Hepatocyte (in vitro differentiated cells): ENCODE results near the gene SCPEP1. TPM values are rescaled to one million over a fixed set of nuclear protein-coding genes. Genes with fewer than 3 reads are reported as not detected.

Experiments used
- DNase-seq: peaks from one replicate; pipeline ENCODE4 v3.0.0-alpha.2; 2016; ENCODE audit warnings: low spot score
- H2AFZ ChIP-seq: fragments of 200-600 bp; sonication (generic); 2 replicates; pipeline ENCODE4 v1.6.0; 2016; ENCODE audit warnings: antibody characterized with exemption, mild to moderate bottlenecking
- H3K27ac ChIP-seq: fragments of 200-600 bp; sonication (generic); 2 replicates; pipeline ENCODE4 v1.5.1; 2016; ENCODE audit warnings: mild to moderate bottlenecking
- H3K27me3 ChIP-seq: fragments of 200-600 bp; sonication (generic); 2 replicates; pipeline ENCODE4 v1.6.1; 2016
- H3K36me3 ChIP-seq: fragments of 200-600 bp; sonication (generic); replicated peaks from 2 replicates; pipeline ENCODE4 v1.5.1; 2016; ENCODE audit warnings: low read depth; ENCODE audit not compliant: insufficient read depth
- H3K4me1 ChIP-seq: fragments of 200-600 bp; sonication (generic); 2 replicates; pipeline ENCODE4 v1.5.1; 2016; ENCODE audit warnings: mild to moderate bottlenecking, moderate library complexity; ENCODE audit not compliant: insufficient read depth
- H3K4me2 ChIP-seq: fragments of 200-600 bp; sonication (generic); 2 replicates; pipeline ENCODE4 v1.6.0; 2016
- H3K4me3 ChIP-seq: fragments of 200-600 bp; sonication (generic); 2 replicates; pipeline ENCODE4 v1.5.1; 2016; ENCODE audit warnings: mild to moderate bottlenecking
- H3K79me2 ChIP-seq: fragments of 200-600 bp; sonication (generic); 2 replicates; pipeline ENCODE4 v1.6.0; 2017; ENCODE audit warnings: mild to moderate bottlenecking
- H3K9me2 ChIP-seq: fragments of 200-600 bp; sonication (generic); replicated peaks from 2 replicates; pipeline ENCODE4 v1.6.0; 2017; ENCODE audit warnings: mild to moderate bottlenecking; ENCODE audit not compliant: insufficient read depth
- H3K9me3 ChIP-seq: fragments of 200-600 bp; sonication (generic); 2 replicates; pipeline ENCODE4 v1.5.1; 2016; ENCODE audit warnings: low read depth, mild to moderate bottlenecking
- H4K20me1 ChIP-seq: fragments of 200-600 bp; sonication (generic); 2 replicates; pipeline ENCODE4 v1.6.0; 2016; ENCODE audit warnings: mild to moderate bottlenecking; ENCODE audit not compliant: insufficient read depth, poor library complexity, severe bottlenecking
- EZH2 ChIP-seq: fragments of 200-600 bp; sonication (generic); IDR thresholded peaks from 2 replicates; pipeline ENCODE4 v1.6.1; 2016; ENCODE audit warnings: antibody characterized with exemption, mild to moderate bottlenecking, borderline replicate concordance
- EZH2phosphoT487 ChIP-seq: fragments of 200-600 bp; sonication (generic); IDR thresholded peaks from one replicate; pipeline ENCODE4 v1.6.1; 2018; ENCODE audit warnings: antibody characterized with exemption, mild to moderate bottlenecking, low read depth, moderate library complexity; ENCODE audit not compliant: unreplicated experiment, severe bottlenecking
- WGBS: methylation state at CpG from one replicate; pipeline ENCODE4 v1.1.6; 2016; ENCODE audit warnings: low lambda C conversion rate; ENCODE audit errors: missing lambda C conversion rate; 5-methylcytosine and 5-hydroxymethylcytosine counted together
- polyA plus RNA-seq: library from polyadenylated mRNA; unstranded; fragments of >200 nt; fragmentation: Nextera tagmentation; extraction: Ambion mirVana; gene quantifications from 2 replicates; pipeline ENCODE4 v1.2.1, GENCODE V29; 2016
- total RNA-seq: library from RNA; depleted of rRNA; stranded (reverse); fragments of >200 nt; gene quantifications from 2 replicates; pipeline ENCODE4 v1.2.3, GENCODE V29; 2014
- TF ChIP-seq, protein P1 (sequence below): fragments of 200-600 bp; sonication (generic); IDR thresholded peaks from 2 replicates; pipeline ENCODE4 v1.5.1; 2016; ENCODE audit warnings: antibody characterized with exemption, mild to moderate bottlenecking; ENCODE audit not compliant: poor library complexity

Gene SCPEP1, protein sequence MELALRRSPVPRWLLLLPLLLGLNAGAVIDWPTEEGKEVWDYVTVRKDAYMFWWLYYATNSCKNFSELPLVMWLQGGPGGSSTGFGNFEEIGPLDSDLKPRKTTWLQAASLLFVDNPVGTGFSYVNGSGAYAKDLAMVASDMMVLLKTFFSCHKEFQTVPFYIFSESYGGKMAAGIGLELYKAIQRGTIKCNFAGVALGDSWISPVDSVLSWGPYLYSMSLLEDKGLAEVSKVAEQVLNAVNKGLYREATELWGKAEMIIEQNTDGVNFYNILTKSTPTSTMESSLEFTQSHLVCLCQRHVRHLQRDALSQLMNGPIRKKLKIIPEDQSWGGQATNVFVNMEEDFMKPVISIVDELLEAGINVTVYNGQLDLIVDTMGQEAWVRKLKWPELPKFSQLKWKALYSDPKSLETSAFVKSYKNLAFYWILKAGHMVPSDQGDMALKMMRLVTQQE
- total RNA-seq = 68.3 and 81.2 TPM in 2 replicates
- polyA plus RNA-seq = 86.7 and 90.5 TPM in 2 replicates

GRCh38 chr17:56977673-56978395 is at the start of gene SCPEP1:
Gene SCPEP1, plus strand, starts transcription at chr17:56978131. Its CDS starts 29 bp downstream, at chr17:56978160.
- Histone ChIP-seq H3K4me3 (peak within 1 kb of the TSS; percentile 52), H3K27ac (peak within 1 kb of the TSS; percentile 15), H2AFZ (peak within 1 kb of the TSS; percentile 92), H3K79me2 (peaks cover 8% of the 10 kb centered on the region), H3K9me2 (no peaks in the 10 kb centered on the region), H3K9me3 (no peaks in the 10 kb centered on the region), H3K36me3 (no peaks in the 10 kb centered on the region), H3K4me1 (peaks cover 11% of the 10 kb centered on the region), H3K27me3 (no peaks in the 10 kb centered on the region), H3K4me2 (peak within 1 kb of the TSS; percentile 84), H4K20me1 (no peaks in the 10 kb centered on the region)
- peak; percentile 93 for DNase-seq
- 3% methylated on average over 42 of the region's 42 CpGs for WGBS
- TF ChIP-seq, protein P1, sequence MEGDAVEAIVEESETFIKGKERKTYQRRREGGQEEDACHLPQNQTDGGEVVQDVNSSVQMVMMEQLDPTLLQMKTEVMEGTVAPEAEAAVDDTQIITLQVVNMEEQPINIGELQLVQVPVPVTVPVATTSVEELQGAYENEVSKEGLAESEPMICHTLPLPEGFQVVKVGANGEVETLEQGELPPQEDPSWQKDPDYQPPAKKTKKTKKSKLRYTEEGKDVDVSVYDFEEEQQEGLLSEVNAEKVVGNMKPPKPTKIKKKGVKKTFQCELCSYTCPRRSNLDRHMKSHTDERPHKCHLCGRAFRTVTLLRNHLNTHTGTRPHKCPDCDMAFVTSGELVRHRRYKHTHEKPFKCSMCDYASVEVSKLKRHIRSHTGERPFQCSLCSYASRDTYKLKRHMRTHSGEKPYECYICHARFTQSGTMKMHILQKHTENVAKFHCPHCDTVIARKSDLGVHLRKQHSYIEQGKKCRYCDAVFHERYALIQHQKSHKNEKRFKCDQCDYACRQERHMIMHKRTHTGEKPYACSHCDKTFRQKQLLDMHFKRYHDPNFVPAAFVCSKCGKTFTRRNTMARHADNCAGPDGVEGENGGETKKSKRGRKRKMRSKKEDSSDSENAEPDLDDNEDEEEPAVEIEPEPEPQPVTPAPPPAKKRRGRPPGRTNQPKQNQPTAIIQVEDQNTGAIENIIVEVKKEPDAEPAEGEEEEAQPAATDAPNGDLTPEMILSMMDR = no peak
- TF ChIP-seq EZH2 = no peak
- no peak for TF ChIP-seq EZH2phosphoT487

DNA sequence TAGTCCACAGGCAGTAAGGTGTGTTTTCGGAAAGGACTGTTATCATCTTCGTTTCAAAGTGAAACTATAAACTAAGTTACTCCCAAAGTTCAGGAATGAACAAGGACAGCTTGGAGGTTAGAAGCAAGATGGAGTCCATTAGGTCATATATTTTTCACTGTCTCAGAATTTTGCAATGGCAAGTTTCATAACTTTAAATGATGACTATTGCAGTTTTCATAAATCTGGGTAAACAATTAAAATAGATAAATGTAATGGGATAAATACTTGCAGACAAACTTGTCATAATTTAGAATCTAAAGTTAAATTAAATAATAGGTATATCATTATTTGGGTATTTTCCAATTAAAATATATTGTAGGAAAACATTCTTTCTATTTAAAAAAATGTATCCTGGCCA is 49.3 kb upstream of the SCPEP1 start:
- TF ChIP-seq, protein P1 = no peak
- TF ChIP-seq EZH2 (no peak), EZH2phosphoT487 (no peak)
- Histone ChIP-seq H3K27ac (no peak overlapping the region), H3K9me3 (peaks cover 16% of the 10 kb centered on the region), H3K4me2 (no peak overlapping the region), H3K4me1 (no peaks in the 10 kb centered on the region), H4K20me1 (no peaks in the 10 kb centered on the region), H3K4me3 (no peak overlapping the region), H3K9me2 (no peaks in the 10 kb centered on the region), H3K36me3 (no peaks in the 10 kb centered on the region), H3K27me3 (no peaks in the 10 kb centered on the region), H3K79me2 (no peaks in the 10 kb centered on the region), H2AFZ (no peak overlapping the region)
- WGBS = 93% methylated on average over 2 of the region's 2 CpGs
- no peak for DNase-seq

GRCh38 chr17:56929362-56929969 is 48.5 kb upstream of the SCPEP1 start:
- Histone ChIP-seq H3K9me3 (peaks cover 16% of the 10 kb centered on the region), H3K27ac (no peak overlapping the region), H4K20me1 (no peaks in the 10 kb centered on the region), H3K9me2 (no peaks in the 10 kb centered on the region), H3K36me3 (no peaks in the 10 kb centered on the region), H3K4me2 (no peak overlapping the region), H3K4me1 (no peaks in the 10 kb centered on the region), H3K79me2 (no peaks in the 10 kb centered on the region), H3K4me3 (no peak overlapping the region), H2AFZ (no peak overlapping the region), H3K27me3 (no peaks in the 10 kb centered on the region)
- no peak for TF ChIP-seq EZH2phosphoT487
- TF ChIP-seq EZH2 = no peak
- TF ChIP-seq, protein P1 = no peak
- no peak for DNase-seq
